ENCODE results near the gene NOL6.
"Not testable (repeated sequence)": the region's sequence is repeated elsewhere in the genome, so short reads cannot be mapped to it uniquely, and the experiment has no call there.

DNA sequence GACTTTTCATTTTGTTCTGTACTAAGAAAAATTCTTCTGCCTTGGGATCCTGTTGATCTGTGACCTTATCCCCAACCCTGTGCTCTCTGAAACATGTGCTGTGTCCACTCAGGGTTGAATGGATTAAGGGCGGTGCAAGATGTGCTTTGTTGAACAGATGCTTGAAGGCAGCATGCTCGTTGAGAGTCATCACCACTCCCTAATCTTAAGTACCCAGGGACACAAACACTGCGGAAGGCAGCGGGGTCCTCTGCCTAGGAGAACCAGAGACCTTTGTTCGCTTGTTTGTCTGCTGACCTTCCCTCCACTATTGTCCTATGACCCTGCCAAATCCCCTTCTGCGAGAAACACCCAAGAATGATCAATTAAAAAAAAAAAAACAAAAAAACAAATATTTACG lies 49.7 kb downstream of the NOL6 start:
- not testable (repeated sequence) for TF ChIP-seq POLR2AphosphoS5 (IDR thresholded peaks at IDR 0.05; ENCODE audit: low read depth, low read length); BCL11A (IDR thresholded peaks at IDR 0.05; ENCODE audit: low read depth in 2 of 2, low read length in 2 of 2); TCF12 (IDR thresholded peaks at IDR 0.05; ENCODE audit: low read depth, low read length); RBBP5 (IDR thresholded peaks at IDR 0.05; ENCODE audit: borderline replicate concordance, low read depth, low read length); SIRT6 (IDR thresholded peaks at IDR 0.05; ENCODE audit: low read length); CTCF (IDR thresholded peaks at IDR 0.05; ENCODE audit: control extremely low read depth in 1 of 3, insufficient read depth in 1 of 3, low read depth in 1 of 3, low read length in 3 of 3); YY1 (IDR thresholded peaks at IDR 0.05; ENCODE audit: low read depth, low read length); PHF8 (conservative IDR thresholded peaks at IDR 0.05; ENCODE audit: low read depth, low read length); TAF1 (IDR thresholded peaks at IDR 0.05; ENCODE audit: low read depth, low read length)
- TF ChIP-seq, protein P1, sequence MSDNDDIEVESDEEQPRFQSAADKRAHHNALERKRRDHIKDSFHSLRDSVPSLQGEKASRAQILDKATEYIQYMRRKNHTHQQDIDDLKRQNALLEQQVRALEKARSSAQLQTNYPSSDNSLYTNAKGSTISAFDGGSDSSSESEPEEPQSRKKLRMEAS (IDR thresholded peaks at IDR 0.05) = not testable (repeated sequence)
